ENCODE data around the gene ARHGAP42. TPM values are rescaled to one million over a fixed set of nuclear protein-coding genes. Genes with fewer than 3 reads are reported as not detected.

The ARHGAP42 gene
- total RNA-seq, 1 experiment from 2014 or later = 8.0 TPM

- peaks cover 11% of the 10 kb centered on the region for H3K4me1 ChIP-seq (ENCODE audit: insufficient read depth, low read length, poor library complexity, severe bottlenecking)
- DNase-seq (ENCODE audit: low spot score) = no peak
- TF ChIP-seq CTCF (conservative IDR thresholded peaks at IDR 0.05; ENCODE audit: low read depth, low read length) (no peak), EZH2 (IDR thresholded peaks at IDR 0.05; ENCODE audit: borderline replicate concordance, low read depth, low read length, poor library complexity, severe bottlenecking) (no peak)
- intact Hi-C loops (cut with micrococcal nuclease; ENCODE audit: unreplicated experiment) = no loop called here
- no TSS peak for BruUV-seq (replicated peaks)
- ChIA-PET CTCF (no interaction called here), POLR2A (ENCODE audit: low non-redundant PET) (no interaction called here)
- H3K27ac ChIP-seq (ENCODE audit: low read depth, low read length, poor library complexity, severe bottlenecking) = no peak overlapping the region
- H3K4me3 ChIP-seq (ENCODE audit: low read depth, low read length, poor library complexity, severe bottlenecking) = no peak overlapping the region
- no peaks in the 10 kb centered on the region for H3K9me3 ChIP-seq (ENCODE audit: low read depth, low read length, poor library complexity, severe bottlenecking)
- H3K27me3 ChIP-seq (replicated peaks; ENCODE audit: insufficient read depth, low read depth, low read length, poor library complexity) = no peaks in the 10 kb centered on the region
- no peaks in the 10 kb centered on the region for H3K36me3 ChIP-seq (ENCODE audit: insufficient read depth, low read length, poor library complexity, severe bottlenecking)
Observed at GRCh38 chr11:100769165-100769564, 82.1 kb downstream of the ARHGAP42 start.

- H3K36me3 ChIP-seq (ENCODE audit: insufficient read depth, low read length, poor library complexity, severe bottlenecking) = no peaks in the 10 kb centered on the region
- TF ChIP-seq CTCF (conservative IDR thresholded peaks at IDR 0.05; ENCODE audit: low read depth, low read length) (no peak), EZH2 (IDR thresholded peaks at IDR 0.05; ENCODE audit: borderline replicate concordance, low read depth, low read length, poor library complexity, severe bottlenecking) (no peak)
- H3K9me3 ChIP-seq (ENCODE audit: low read depth, low read length, poor library complexity, severe bottlenecking) = no peaks in the 10 kb centered on the region
- intact Hi-C loops (cut with micrococcal nuclease; ENCODE audit: unreplicated experiment) = no loop called here
- DNase-seq (ENCODE audit: low spot score) = no peak
- H3K27ac ChIP-seq (ENCODE audit: low read depth, low read length, poor library complexity, severe bottlenecking) = no peak overlapping the region
- no peaks in the 10 kb centered on the region for H3K27me3 ChIP-seq (replicated peaks; ENCODE audit: insufficient read depth, low read depth, low read length, poor library complexity)
- CTCF ChIA-PET = no interaction called here
- no peak overlapping the region for H3K4me3 ChIP-seq (ENCODE audit: low read depth, low read length, poor library complexity, severe bottlenecking)
- POLR2A ChIA-PET (ENCODE audit: low non-redundant PET) = interaction anchor here (0.6 kb wide), 1 partner anchor 9 kb away, joined by 3 read pairs; no protein-coding TSS in a partner anchor
- peaks cover 11% of the 10 kb centered on the region for H3K4me1 ChIP-seq (ENCODE audit: insufficient read depth, low read length, poor library complexity, severe bottlenecking)
- BruUV-seq (replicated peaks) = no TSS peak
Observed at GRCh38 chr11:100769617-100770016, 82.5 kb downstream of the ARHGAP42 start.

GRCh38 chr11:100774132-100774531 is 87.0 kb downstream of the ARHGAP42 start:
- Histone ChIP-seq H3K4me1 (ENCODE audit: insufficient read depth, low read length, poor library complexity, severe bottlenecking) (peaks cover 7% of the 10 kb centered on the region), H3K27ac (ENCODE audit: low read depth, low read length, poor library complexity, severe bottlenecking) (no peak overlapping the region), H3K4me3 (ENCODE audit: low read depth, low read length, poor library complexity, severe bottlenecking) (no peak overlapping the region), H3K9me3 (ENCODE audit: low read depth, low read length, poor library complexity, severe bottlenecking) (no peaks in the 10 kb centered on the region), H3K36me3 (ENCODE audit: insufficient read depth, low read length, poor library complexity, severe bottlenecking) (no peaks in the 10 kb centered on the region), H3K27me3 (replicated peaks; ENCODE audit: insufficient read depth, low read depth, low read length, poor library complexity) (no peaks in the 10 kb centered on the region)
- TF ChIP-seq EZH2 (IDR thresholded peaks at IDR 0.05; ENCODE audit: borderline replicate concordance, low read depth, low read length, poor library complexity, severe bottlenecking) = no peak
- ChIA-PET CTCF (no interaction called here), POLR2A (ENCODE audit: low non-redundant PET) (no interaction called here)
- intact Hi-C loops (cut with micrococcal nuclease; ENCODE audit: unreplicated experiment) = no loop called here
- DNase-seq (ENCODE audit: low spot score) = no peak
- BruUV-seq (replicated peaks) = no TSS peak

GRCh38 chr11:100774859-100775258 is 87.8 kb downstream of the ARHGAP42 start:
- H3K27me3 ChIP-seq (replicated peaks; ENCODE audit: insufficient read depth, low read depth, low read length, poor library complexity) = no peaks in the 10 kb centered on the region
- DNase-seq (ENCODE audit: low spot score) = no peak
- intact Hi-C loops (cut with micrococcal nuclease; ENCODE audit: unreplicated experiment) = no loop called here
- peaks cover 7% of the 10 kb centered on the region for H3K4me1 ChIP-seq (ENCODE audit: insufficient read depth, low read length, poor library complexity, severe bottlenecking)
- no peaks in the 10 kb centered on the region for H3K9me3 ChIP-seq (ENCODE audit: low read depth, low read length, poor library complexity, severe bottlenecking)
- no peaks in the 10 kb centered on the region for H3K36me3 ChIP-seq (ENCODE audit: insufficient read depth, low read length, poor library complexity, severe bottlenecking)
- H3K4me3 ChIP-seq (ENCODE audit: low read depth, low read length, poor library complexity, severe bottlenecking) = no peak overlapping the region
- BruUV-seq (replicated peaks) = no TSS peak
- TF ChIP-seq EZH2 (IDR thresholded peaks at IDR 0.05; ENCODE audit: borderline replicate concordance, low read depth, low read length, poor library complexity, severe bottlenecking) (no peak), CTCF (conservative IDR thresholded peaks at IDR 0.05; ENCODE audit: low read depth, low read length) (no peak)
- ChIA-PET POLR2A (ENCODE audit: low non-redundant PET) (no interaction called here), CTCF (no interaction called here)
- H3K27ac ChIP-seq (ENCODE audit: low read depth, low read length, poor library complexity, severe bottlenecking) = no peak overlapping the region

Measured in A673 (cell line).